ENCODE measurements around the gene IFT57.

IFT57 gene

DNA sequence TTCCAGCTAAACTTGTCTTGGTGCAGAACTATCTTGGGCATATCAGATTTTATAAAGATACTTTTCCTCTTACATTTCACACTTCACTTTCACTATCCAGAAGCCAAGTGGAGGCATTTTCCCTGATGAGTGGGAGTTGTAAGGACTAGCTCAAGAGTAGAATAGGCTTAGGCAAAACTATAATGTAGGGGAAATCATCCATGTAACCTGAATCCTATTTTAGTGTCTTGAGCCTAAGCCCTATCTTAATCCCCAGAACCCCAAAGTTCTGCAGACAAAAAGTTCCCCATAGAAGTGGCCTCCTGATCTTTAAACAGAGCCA, 89.2 kb downstream of the IFT57 start:
- DNase-seq (ENCODE audit: low read depth): no peak
- H3K4me3 ChIP-seq (ENCODE audit: low read depth, low read length): no peak overlapping the region
- TF ChIP-seq, protein P1, sequence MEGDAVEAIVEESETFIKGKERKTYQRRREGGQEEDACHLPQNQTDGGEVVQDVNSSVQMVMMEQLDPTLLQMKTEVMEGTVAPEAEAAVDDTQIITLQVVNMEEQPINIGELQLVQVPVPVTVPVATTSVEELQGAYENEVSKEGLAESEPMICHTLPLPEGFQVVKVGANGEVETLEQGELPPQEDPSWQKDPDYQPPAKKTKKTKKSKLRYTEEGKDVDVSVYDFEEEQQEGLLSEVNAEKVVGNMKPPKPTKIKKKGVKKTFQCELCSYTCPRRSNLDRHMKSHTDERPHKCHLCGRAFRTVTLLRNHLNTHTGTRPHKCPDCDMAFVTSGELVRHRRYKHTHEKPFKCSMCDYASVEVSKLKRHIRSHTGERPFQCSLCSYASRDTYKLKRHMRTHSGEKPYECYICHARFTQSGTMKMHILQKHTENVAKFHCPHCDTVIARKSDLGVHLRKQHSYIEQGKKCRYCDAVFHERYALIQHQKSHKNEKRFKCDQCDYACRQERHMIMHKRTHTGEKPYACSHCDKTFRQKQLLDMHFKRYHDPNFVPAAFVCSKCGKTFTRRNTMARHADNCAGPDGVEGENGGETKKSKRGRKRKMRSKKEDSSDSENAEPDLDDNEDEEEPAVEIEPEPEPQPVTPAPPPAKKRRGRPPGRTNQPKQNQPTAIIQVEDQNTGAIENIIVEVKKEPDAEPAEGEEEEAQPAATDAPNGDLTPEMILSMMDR (IDR thresholded peaks at IDR 0.05; ENCODE audit: low read depth, low read length, missing control alignments): no peak
- in situ Hi-C loops (cut with HindIII; ENCODE audit: low sequenced_read_pairs): loop anchor here (5.0 kb wide), 1 partner anchor 99 kb away; no protein-coding TSS in a partner anchor

DNA sequence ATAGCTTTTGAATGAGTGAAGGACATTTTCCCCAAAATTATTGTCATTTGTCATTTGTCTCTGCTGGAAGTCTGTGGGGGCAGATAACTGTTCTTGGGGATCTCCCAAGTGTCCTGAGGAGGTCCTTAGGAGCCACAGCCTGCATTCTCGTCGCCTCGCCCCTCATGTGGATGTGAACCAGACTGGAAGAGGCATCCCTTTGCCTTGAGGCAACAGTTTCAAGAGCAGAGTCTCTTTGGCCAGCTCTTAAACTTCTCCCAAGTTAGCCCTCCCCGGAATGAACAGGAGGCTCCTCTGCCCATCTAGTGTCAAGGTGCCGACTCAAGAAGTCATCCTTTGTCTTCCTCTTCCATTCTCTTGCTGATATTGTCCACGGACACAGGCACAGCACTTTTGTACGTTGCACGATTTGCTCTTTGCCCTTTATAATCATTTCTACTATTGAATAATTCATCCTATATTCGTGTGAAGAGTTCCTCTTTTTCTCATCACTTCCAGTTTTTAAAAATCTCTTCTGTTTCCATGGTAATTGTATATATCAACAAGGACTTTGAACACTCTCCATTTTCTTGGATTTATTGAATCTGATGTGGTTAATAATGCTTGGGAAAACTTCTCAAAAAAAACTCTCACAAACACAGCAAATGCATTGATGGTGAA, 90.6 kb downstream of the IFT57 start:
- in situ Hi-C loops (cut with HindIII; ENCODE audit: low sequenced_read_pairs): loop anchor here (5.0 kb wide), 1 partner anchor 101 kb away; no protein-coding TSS in a partner anchor
- DNase-seq (ENCODE audit: low read depth): no peak
- TF ChIP-seq, protein P1 (IDR thresholded peaks at IDR 0.05; ENCODE audit: low read depth, low read length, missing control alignments): no peak
- H3K4me3 ChIP-seq (ENCODE audit: low read depth, low read length): no peak overlapping the region

DNA sequence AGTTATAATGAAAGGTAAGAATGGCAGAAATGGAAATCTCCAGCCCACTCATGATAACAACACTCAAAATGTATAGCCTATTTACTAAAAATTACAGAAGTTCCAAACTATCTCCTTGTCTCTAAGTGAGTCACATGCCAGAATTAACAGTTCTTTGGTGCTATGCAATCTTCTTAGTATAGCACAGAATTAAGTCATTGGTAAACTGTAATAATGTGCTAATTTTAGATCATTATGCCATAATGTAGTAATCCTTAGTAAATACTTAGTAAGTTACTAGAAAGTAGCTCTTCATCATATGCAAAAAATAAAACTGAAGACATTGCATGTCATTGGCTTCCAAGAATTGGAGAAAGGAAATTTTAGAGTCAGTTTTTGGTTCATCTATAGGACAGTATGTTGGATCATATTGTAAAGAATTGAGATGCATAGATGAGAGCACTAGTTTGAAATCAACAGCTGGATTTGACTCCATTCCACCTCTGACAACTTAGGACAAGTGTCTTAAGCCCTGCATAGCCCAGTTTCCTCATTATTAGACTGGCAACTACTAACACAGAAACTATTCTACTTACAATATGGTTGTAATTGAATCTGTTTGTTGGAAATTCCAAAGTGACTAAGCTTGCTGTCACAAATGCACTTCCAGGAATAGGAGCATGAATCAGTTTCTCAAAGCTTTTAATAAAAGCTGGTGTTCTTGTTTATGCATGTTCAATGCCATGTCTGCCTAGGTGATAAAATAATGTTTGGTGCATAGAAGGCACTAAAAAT, 91.3 kb downstream of the IFT57 start:
- peak; percentile 51 for DNase-seq (ENCODE audit: low read depth)
- in situ Hi-C loops (cut with HindIII; ENCODE audit: low sequenced_read_pairs): loop anchor here (5.0 kb wide), 1 partner anchor 101 kb away; no protein-coding TSS in a partner anchor
- no peak overlapping the region for H3K4me3 ChIP-seq (ENCODE audit: low read depth, low read length)
- TF ChIP-seq, protein P1 (IDR thresholded peaks at IDR 0.05; ENCODE audit: low read depth, low read length, missing control alignments): no peak

DNA sequence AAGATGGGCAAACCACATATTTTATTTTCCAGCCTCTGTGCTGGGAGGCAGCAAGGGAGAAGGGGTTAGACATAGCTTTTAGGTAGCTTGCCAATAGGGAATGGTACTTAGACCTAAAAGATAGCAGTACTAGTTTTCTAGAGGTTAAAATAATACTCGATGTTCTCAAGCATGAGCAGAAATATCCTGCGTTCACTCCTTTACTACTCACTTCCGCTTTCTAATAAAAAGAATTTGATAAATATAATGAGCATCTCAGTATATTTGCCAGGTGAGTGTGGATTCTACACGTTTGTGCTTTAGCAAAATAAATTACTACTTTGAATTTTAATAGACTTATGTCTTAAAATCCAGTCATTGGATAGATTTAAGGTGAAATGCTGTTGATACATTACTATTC, 92.0 kb downstream of the IFT57 start:
- no peak for DNase-seq (ENCODE audit: low read depth)
- in situ Hi-C loops (cut with HindIII; ENCODE audit: low sequenced_read_pairs): loop anchor here (5.0 kb wide), 1 partner anchor 102 kb away; no protein-coding TSS in a partner anchor
- TF ChIP-seq, protein P1 (IDR thresholded peaks at IDR 0.05; ENCODE audit: low read depth, low read length, missing control alignments): no peak
- no peak overlapping the region for H3K4me3 ChIP-seq (ENCODE audit: low read depth, low read length)

DNA sequence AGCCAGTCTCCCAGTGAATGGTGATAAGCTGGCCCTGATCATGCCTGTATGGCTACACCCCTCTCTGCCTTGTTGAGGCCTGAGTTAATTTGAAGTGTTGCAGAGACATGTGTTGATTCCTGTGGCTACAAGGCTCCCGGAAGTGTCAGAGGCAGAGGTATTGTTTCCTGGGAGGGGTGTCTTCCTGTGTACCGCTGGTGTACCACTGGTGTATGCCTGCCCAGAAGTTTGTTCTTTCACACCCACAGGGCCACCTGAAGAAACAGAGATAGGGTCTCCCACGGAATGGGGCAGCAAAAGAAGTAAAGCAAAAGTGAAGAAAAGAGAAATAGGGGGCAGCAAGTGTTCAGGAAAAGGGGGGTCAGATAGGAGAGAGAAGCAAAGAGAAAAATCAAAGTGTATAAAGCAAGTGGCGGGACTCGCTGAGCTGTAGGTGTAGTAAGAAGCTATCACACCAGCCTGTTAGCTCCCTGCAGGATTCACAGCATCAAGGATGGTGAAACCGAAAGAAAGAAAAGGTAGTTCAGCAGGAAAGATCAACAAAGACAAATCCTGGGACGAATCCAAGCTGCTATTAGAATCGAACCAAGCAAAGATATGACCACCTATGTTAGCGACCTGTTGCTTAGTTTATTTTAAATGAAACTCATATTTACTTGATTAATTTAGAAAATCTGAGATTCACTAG, 94.8 kb downstream of the IFT57 start:
- DNase-seq (ENCODE audit: low read depth): no peak
- in situ Hi-C loops (cut with HindIII; ENCODE audit: low sequenced_read_pairs): no loop called here
- H3K4me3 ChIP-seq (ENCODE audit: low read depth, low read length): no peak overlapping the region
- TF ChIP-seq, protein P1 (IDR thresholded peaks at IDR 0.05; ENCODE audit: low read depth, low read length, missing control alignments): no peak

DNA sequence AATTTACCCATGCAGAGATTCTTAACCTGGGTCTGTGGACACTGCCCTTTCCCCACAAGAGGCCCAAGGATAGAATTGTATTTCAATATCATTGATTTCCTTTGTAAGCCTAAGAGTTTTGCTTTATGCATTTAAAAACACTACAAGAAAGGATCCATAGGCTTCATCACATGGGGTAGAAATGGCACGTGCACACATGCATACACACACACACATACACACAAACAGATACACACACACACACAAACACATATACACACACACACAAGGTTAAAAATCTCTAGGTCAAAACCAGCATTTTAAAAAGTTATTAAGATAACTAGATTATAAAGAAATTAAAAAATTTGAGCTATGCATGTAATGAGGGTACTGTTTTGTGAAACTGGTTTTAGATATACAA, 95.9 kb downstream of the IFT57 start:
- H3K4me3 ChIP-seq (ENCODE audit: low read depth, low read length): no peak overlapping the region
- DNase-seq (ENCODE audit: low read depth): no peak
- in situ Hi-C loops (cut with HindIII; ENCODE audit: low sequenced_read_pairs): no loop called here

More for the DNA sequence above, 95.9 kb downstream of the IFT57 start:
- TF ChIP-seq, protein P1 (IDR thresholded peaks at IDR 0.05; ENCODE audit: low read depth, low read length, missing control alignments): no peak
